Activated CD8-positive, alpha-beta T cell treated with anti-CD3 and anti-CD28 coated beads for 36 hours (primary cell): Measurements from ENCODE around the gene ROR2. TPM values are rescaled to one million over a fixed set of nuclear protein-coding genes. Genes with fewer than 3 reads are reported as not detected.

Source experiments
- ATAC-seq: fragments of 200-7000 bp; cut with Tn5 transposase; one replicate; pipeline ENCODE4 v1.10.0; 2021; ENCODE audit warnings: mild to moderate bottlenecking, moderate library complexity
- CTCF ChIA-PET: fragments of 350-600 bp; sonication (Branson Sonifier 250); formaldehyde crosslinking; loops from one replicate; lab custom pipeline; 2021; ENCODE audit warnings: antibody characterized with exemption; lab: Charles Lee
- POLR2A ChIA-PET: fragments of 350-600 bp; sonication (Branson Sonifier 250); formaldehyde crosslinking; loops from one replicate; lab custom pipeline; 2021; ENCODE audit warnings: antibody characterized with exemption; lab: Charles Lee
- DNase-seq: peaks from one replicate; pipeline ENCODE4 v3.0.0-alpha.2; 2020
- H3K27ac Mint-ChIP-seq: one replicate; pipeline ENCODE4 v1.8.0; 2021; ENCODE audit warnings: mild to moderate bottlenecking, mixed read lengths
- H3K27me3 Mint-ChIP-seq: one replicate; pipeline ENCODE4 v1.8.0; 2021; ENCODE audit warnings: mixed read lengths
- H3K36me3 Mint-ChIP-seq: one replicate; pipeline ENCODE4 v1.8.0; 2021; ENCODE audit warnings: low read depth, mixed read lengths
- H3K4me1 Mint-ChIP-seq: one replicate; pipeline ENCODE4 v1.8.0; 2021; ENCODE audit warnings: low read depth, mixed read lengths
- H3K4me3 Mint-ChIP-seq: one replicate; pipeline ENCODE4 v1.8.0; 2021; ENCODE audit warnings: mild to moderate bottlenecking, moderate library complexity, mixed read lengths
- H3K9me3 Mint-ChIP-seq: one replicate; pipeline ENCODE4 v1.8.0; 2021; ENCODE audit warnings: mixed read lengths
- intact Hi-C: fragments of 100-400 bp; cut with micrococcal nuclease; formaldehyde crosslinking; loops from one replicate; pipeline ENCODE4 v1.10.0; 2022
- total RNA-seq, 2 experiments: library from RNA; stranded (reverse); gene quantifications; one replicate each; pipeline ENCODE4 v1.2.3, GENCODE V29; 2021
- TF ChIP-seq, protein P1 (sequence below): fragments of 200-600 bp; IDR thresholded peaks from one replicate; pipeline ENCODE4 v1.8.0; 2022; ENCODE audit warnings: antibody characterized with exemption, mild to moderate bottlenecking

The ROR2 gene
- total RNA-seq, 2 experiments from 2014 or later = not detected

DNA sequence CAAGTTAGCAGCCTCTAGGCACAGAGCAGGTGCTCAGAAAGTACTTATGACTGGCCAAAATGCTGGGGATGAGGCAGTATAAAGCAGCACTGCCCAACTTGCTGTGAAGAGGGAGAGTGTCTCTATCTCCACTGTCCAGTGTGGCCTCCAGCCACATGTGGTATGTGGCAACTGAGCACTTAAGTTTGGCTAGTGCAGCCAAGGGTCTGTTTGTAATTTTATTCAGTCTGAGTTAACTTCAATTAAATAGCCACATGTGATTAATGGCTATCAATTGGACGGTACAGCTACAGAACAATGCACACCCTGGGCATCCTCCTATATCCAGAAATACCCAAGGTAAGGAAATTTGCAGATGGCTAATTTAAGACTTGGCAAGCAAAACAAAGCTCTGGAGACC is 26.9 kb downstream of the ROR2 start:
- ATAC-seq (no peak), DNase-seq (no peak)
- Mint-ChIP-seq H3K9me3 (peaks cover 4% of the 10 kb centered on the region), H3K4me3 (no peak overlapping the region), H3K27me3 (peaks cover 17% of the 10 kb centered on the region), H3K4me1 (no peaks in the 10 kb centered on the region), H3K27ac (no peak overlapping the region), H3K36me3 (no peaks in the 10 kb centered on the region)
- POLR2A ChIA-PET = no interaction called here
- TF ChIP-seq, protein P1, sequence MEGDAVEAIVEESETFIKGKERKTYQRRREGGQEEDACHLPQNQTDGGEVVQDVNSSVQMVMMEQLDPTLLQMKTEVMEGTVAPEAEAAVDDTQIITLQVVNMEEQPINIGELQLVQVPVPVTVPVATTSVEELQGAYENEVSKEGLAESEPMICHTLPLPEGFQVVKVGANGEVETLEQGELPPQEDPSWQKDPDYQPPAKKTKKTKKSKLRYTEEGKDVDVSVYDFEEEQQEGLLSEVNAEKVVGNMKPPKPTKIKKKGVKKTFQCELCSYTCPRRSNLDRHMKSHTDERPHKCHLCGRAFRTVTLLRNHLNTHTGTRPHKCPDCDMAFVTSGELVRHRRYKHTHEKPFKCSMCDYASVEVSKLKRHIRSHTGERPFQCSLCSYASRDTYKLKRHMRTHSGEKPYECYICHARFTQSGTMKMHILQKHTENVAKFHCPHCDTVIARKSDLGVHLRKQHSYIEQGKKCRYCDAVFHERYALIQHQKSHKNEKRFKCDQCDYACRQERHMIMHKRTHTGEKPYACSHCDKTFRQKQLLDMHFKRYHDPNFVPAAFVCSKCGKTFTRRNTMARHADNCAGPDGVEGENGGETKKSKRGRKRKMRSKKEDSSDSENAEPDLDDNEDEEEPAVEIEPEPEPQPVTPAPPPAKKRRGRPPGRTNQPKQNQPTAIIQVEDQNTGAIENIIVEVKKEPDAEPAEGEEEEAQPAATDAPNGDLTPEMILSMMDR = no peak
- intact Hi-C loops = no loop called here
- CTCF ChIA-PET = no interaction called here

DNA sequence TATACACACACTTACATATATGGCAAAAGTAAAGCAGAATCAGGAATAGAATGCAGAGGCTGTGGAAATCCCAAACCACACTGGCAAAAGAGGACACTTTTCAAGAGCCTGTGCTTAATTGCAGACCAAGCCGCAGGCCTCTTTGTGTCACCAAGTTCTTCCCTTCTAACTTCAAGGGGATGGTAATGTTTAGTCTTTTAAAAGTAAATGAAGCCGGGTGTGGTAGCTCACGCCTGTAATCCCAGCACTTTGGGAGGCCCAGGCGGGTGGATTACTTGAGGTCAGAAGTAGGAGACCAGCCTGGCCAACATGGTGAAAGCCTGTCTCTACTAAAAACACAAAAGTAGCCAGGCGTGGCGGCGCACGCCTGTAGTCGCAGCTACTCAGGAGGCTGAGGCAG is 28.7 kb downstream of the ROR2 start:
- CTCF ChIA-PET = no interaction called here

DNA sequence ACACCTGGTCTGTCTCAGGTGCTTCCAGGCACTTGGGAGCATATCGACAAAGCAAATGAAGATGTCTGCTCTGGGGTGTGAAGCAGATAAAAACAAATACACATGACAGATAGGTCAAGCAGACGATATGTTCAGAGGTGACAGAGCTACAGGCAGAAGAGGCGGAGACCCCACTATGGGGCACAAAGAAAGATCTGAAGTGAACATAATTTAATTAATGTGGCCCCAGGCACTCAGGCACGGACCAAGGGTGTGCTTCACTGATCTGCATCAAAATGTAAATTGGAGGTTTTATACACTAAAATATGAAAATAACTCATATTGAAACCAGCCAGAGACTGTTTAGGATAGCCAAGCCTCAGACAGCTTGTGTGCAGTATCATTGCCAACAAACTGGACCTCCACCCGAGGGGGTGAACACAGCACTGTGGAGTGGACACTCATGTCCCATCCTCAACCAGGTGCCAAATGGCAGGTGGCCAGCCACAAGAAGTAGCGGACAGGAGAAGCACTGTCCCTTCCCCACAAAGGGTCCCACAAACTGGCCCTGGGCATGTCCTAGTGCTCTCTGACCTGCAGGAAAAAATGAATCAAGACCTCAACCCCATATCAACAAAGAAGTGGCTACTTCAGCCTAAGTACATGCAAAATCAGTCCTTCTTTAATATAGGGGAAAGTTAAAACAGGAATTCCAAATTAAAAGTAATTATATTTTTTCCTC is 29.2 kb downstream of the ROR2 start:
- intact Hi-C loops = no loop called here
- CTCF ChIA-PET = no interaction called here
- POLR2A ChIA-PET = no interaction called here
- no peaks in the 10 kb centered on the region for H3K36me3 Mint-ChIP-seq
- H3K4me3 Mint-ChIP-seq = no peak overlapping the region
- ATAC-seq (no peak), DNase-seq (no peak)
- TF ChIP-seq, protein P1 = no peak
- peaks cover 18% of the 10 kb centered on the region for H3K27me3 Mint-ChIP-seq
- H3K9me3 Mint-ChIP-seq = no peaks in the 10 kb centered on the region
- H3K4me1 Mint-ChIP-seq = no peaks in the 10 kb centered on the region
- H3K27ac Mint-ChIP-seq = no peak overlapping the region

More for the DNA sequence above, 28.7 kb downstream of the ROR2 start:
- intact Hi-C loops = no loop called here
- Mint-ChIP-seq H3K4me1 (no peaks in the 10 kb centered on the region), H3K4me3 (no peak overlapping the region), H3K27ac (no peak overlapping the region), H3K27me3 (peaks cover 18% of the 10 kb centered on the region), H3K9me3 (no peaks in the 10 kb centered on the region), H3K36me3 (no peaks in the 10 kb centered on the region)
- POLR2A ChIA-PET = no interaction called here
- ATAC-seq (no peak), DNase-seq (no peak)
- TF ChIP-seq, protein P1 = no peak

DNA sequence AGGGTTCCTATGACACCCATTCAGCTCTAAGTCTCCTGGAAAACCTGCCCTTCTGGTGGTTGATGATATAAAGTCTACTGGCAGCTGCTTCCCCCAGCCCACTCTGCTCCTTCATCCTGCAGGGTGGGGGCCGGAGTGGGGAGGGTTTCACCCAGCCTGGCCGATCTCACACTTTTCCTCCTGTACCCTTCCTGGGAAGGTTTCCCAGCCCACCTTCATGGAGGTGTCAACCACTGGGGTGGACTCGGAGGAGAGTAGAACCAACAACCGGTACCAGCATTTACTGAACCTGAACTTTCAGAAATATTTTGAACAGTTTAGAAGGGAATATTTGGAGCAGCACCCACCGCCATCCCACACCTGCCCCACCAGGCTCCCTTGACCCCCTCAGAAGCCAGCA is 30.4 kb downstream of the ROR2 start:
- Mint-ChIP-seq H3K27me3 (peaks cover 21% of the 10 kb centered on the region), H3K36me3 (no peaks in the 10 kb centered on the region), H3K27ac (no peak overlapping the region), H3K9me3 (no peaks in the 10 kb centered on the region), H3K4me1 (no peaks in the 10 kb centered on the region), H3K4me3 (no peak overlapping the region)
- TF ChIP-seq, protein P1 = no peak
- POLR2A ChIA-PET = no interaction called here
- DNase-seq (no peak), ATAC-seq (no peak)
- CTCF ChIA-PET = no interaction called here
- intact Hi-C loops = no loop called here

DNA sequence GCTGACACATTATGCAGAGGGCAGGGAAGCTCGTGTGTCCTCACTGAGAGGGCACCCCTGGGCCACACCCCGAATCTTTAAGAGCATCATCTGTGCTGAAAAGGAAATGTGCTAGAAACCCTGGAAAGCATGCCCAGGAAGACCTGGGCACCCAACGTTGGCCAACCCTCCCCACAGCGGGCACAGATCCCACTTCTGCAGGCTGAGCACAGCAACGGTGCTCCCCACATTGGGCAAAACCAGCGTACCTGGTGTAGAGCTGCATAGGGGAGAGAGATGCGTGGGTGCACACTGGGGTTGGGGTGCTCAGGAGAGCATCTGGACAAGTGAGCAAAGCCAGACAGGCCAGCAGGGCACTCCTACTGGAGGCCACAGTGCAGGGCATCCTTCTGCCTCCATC is 32.6 kb downstream of the ROR2 start:
- CTCF ChIA-PET = interaction anchor here (0.7 kb wide), 1 partner anchor 37 kb away, joined by 3 read pairs; no protein-coding TSS in a partner anchor
- TF ChIP-seq, protein P1 = no peak
- H3K27me3 Mint-ChIP-seq = peaks cover 15% of the 10 kb centered on the region
- POLR2A ChIA-PET = interaction anchor here (0.7 kb wide), 1 partner anchor 15 kb away, joined by 3 read pairs; no protein-coding TSS in a partner anchor
- ATAC-seq (no peak), DNase-seq (no peak)
- intact Hi-C loops = no loop called here
- H3K36me3 Mint-ChIP-seq = no peaks in the 10 kb centered on the region
- H3K4me3 Mint-ChIP-seq = no peak overlapping the region
- H3K9me3 Mint-ChIP-seq = no peaks in the 10 kb centered on the region
- H3K4me1 Mint-ChIP-seq = no peaks in the 10 kb centered on the region
- H3K27ac Mint-ChIP-seq = no peak overlapping the region
